NOMO-1 treated with dmso at 0.1 percent for 144 hours (cell line): ENCODE results near the gene ZFHX2.

Experiments used
- DNase-seq: peaks from one replicate; lab custom pipeline; 2025; ENCODE audit not compliant: unreplicated experiment; lab: John Stamatoyannopoulos, UW

The ZFHX2 gene

DNA sequence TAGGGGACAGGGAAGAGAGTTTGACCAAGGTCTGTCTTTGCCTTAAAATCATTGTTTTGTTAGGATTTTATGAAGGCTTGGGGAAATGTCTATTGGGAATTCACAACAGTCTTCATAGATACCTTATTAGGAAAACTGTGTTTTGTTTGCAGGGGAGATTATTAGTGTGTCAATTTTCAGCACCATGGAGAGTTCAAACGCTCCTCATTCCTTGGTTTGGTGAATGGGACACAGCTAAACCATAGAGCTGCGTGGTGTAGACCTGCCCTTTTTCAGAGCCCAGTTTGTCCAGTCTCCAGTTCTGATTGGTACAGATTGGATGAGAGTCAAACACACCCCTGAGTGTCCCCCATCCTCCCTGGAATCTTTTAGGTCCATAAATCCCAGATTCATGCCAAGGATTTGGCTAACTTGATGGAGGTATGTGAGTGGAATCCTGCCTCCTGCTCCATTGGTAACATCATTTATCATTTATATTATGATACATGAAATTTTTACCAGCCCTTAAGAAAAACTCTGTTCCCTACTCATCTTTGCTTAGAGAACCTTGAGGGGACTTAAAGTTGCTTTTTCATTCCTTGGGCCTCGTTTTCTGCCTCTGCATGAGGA is 70.1 kb downstream of the ZFHX2 start:
- no peak for DNase-seq

DNA sequence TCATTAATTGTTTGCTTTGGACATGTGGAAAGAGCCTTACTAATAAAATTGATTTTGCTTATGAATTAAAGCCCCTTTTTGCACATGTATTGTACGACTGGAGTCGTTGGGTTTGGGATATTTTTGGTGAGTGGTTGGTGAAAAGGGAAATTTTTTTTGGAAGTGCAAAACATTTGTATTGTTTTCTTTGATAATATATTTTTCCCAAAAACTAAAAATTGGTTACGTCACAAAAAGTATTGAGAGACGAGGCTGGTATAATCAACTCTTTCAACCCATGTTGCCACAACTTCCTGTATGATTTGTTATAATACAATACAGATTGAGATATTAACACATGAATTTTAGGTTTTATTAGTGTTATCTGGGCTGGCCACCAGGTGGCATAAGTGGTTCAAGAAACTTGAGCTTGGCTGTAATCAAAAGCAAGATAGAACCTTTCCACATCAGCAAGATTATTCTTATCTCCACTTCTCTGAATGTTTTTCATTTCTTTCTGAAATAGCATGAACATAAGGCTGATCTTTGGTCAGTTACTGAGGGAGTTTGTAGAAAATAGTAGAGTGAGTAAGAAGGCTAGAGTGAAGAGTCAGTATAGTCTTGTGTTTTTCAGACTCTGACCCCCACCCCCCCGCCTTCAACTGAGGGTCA is 73.3 kb downstream of the ZFHX2 start:
- peak; percentile 32 for DNase-seq

DNA sequence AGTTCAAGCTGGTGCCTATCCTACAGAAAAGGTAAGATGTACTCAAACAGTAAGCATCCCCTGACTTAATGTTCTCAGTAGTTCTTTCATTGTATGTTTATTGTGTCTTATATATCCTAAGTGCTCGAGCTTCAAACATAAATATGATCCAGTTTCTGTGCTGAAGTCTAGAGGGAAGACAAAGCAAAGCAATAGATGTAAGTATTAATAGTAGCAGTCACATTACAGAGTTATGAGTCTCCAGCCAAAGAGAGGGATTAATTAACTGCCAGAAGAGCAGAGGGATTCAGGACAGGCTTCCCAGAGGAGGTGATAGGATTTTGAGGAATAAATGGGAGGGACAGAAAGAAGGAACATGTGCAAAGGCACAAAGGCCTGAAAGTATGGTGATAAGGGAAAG is 80.6 kb downstream of the ZFHX2 start:
- DNase-seq, result no peak
